H9 (cell line): ENCODE data around the gene RAB7B. TPM values are rescaled to one million over a fixed set of nuclear protein-coding genes. Genes with fewer than 3 reads are reported as not detected.

Experiments used
- DNase-seq: peaks from one replicate; pipeline ENCODE4 v3.0.0-alpha.2; 2017
- H2AFZ ChIP-seq: one replicate; pipeline ENCODE4 v1.6.1; 2013; ENCODE audit warnings: mild to moderate bottlenecking, low read length, control low read depth, moderate library complexity
- H2AK5ac ChIP-seq: 2 replicates; pipeline ENCODE4 v1.6.1; 2013; ENCODE audit warnings: low read length, control low read depth, mixed read lengths; ENCODE audit not compliant: insufficient read length
- H2BK120ac ChIP-seq: one replicate; pipeline ENCODE4 v1.6.1; 2013; ENCODE audit warnings: low read depth, mild to moderate bottlenecking, low read length, control low read depth, inconsistent platforms; ENCODE audit not compliant: poor library complexity, severe bottlenecking
- H2BK12ac ChIP-seq: 2 replicates; pipeline ENCODE4 v1.6.1; 2013; ENCODE audit warnings: low read length, control low read depth, mixed read lengths, low read depth; ENCODE audit not compliant: insufficient read length
- H2BK15ac ChIP-seq: 2 replicates; pipeline ENCODE4 v1.6.1; 2013; ENCODE audit warnings: low read depth, low read length, control low read depth
- H2BK20ac ChIP-seq: one replicate; pipeline ENCODE4 v1.6.1; 2013; ENCODE audit warnings: low read depth, mild to moderate bottlenecking, low read length, control low read depth, inconsistent platforms; ENCODE audit not compliant: poor library complexity, severe bottlenecking
- H2BK5ac ChIP-seq: 2 replicates; pipeline ENCODE4 v1.6.1; 2013; ENCODE audit warnings: low read length, control low read depth, mixed read lengths; ENCODE audit not compliant: insufficient read length
- H3K14ac ChIP-seq: 2 replicates; pipeline ENCODE4 v1.6.1; 2013; ENCODE audit warnings: low read length, control low read depth; ENCODE audit not compliant: insufficient read depth
- H3K18ac ChIP-seq: 2 replicates; pipeline ENCODE4 v1.6.1; 2013; ENCODE audit warnings: low read depth, mild to moderate bottlenecking, mixed read lengths, low read length, control low read depth; ENCODE audit not compliant: insufficient read length
- H3K23ac ChIP-seq: 2 replicates; pipeline ENCODE4 v1.6.1; 2013; ENCODE audit warnings: low read length, control low read depth, mixed read lengths, low read depth; ENCODE audit not compliant: insufficient read length
- H3K23me2 ChIP-seq: 2 replicates; pipeline ENCODE4 v1.6.1; 2013; ENCODE audit warnings: low read depth, mild to moderate bottlenecking, mixed read lengths, low read length, control low read depth; ENCODE audit not compliant: insufficient read length, poor library complexity, severe bottlenecking
- H3K27ac ChIP-seq: 2 replicates; pipeline ENCODE4 v1.5.1; 2013; ENCODE audit warnings: low read length, control low read depth, mixed read lengths, low read depth; ENCODE audit not compliant: insufficient read length
- H3K27me3 ChIP-seq: 2 replicates; pipeline ENCODE4 v1.6.1; 2013; ENCODE audit warnings: low read length, control low read depth, inconsistent platforms; ENCODE audit not compliant: insufficient read depth
- H3K4ac ChIP-seq: 2 replicates; pipeline ENCODE4 v1.6.1; 2013; ENCODE audit warnings: low read depth, mild to moderate bottlenecking, control low read depth, inconsistent platforms, low read length, moderate library complexity
- H3K4me1 ChIP-seq: 2 replicates; pipeline ENCODE4 v1.6.1; 2013; ENCODE audit warnings: low read length, control low read depth, inconsistent platforms; ENCODE audit not compliant: insufficient read depth
- H3K4me2 ChIP-seq: 2 replicates; pipeline ENCODE4 v1.6.1; 2013; ENCODE audit warnings: low read length, control low read depth, mixed read lengths; ENCODE audit not compliant: insufficient read length, insufficient read depth
- H3K56ac ChIP-seq: 2 replicates; pipeline ENCODE4 v1.6.1; 2013; ENCODE audit warnings: low read depth, mild to moderate bottlenecking, mixed read lengths, low read length, control low read depth; ENCODE audit not compliant: insufficient read length
- H3K79me1 ChIP-seq: 2 replicates; pipeline ENCODE4 v1.6.1; 2013; ENCODE audit warnings: low read depth, mild to moderate bottlenecking, moderate library complexity, low read length, control low read depth, inconsistent platforms; ENCODE audit not compliant: insufficient read depth, poor library complexity, severe bottlenecking
- H3K79me2 ChIP-seq: 2 replicates; pipeline ENCODE4 v1.6.1; 2013; ENCODE audit warnings: low read length, control low read depth, inconsistent platforms; ENCODE audit not compliant: insufficient read depth
- H3K9ac ChIP-seq: 2 replicates; pipeline ENCODE4 v1.6.1; 2013; ENCODE audit warnings: low read length, control low read depth, mixed read lengths; ENCODE audit not compliant: insufficient read length; ENCODE audit errors: extremely low read depth
- H3K9me3 ChIP-seq: one replicate; pipeline ENCODE4 v1.6.1; 2013; ENCODE audit warnings: low read depth, low read length, inconsistent platforms; ENCODE audit not compliant: control insufficient read depth
- H3T11ph ChIP-seq: one replicate; pipeline ENCODE4 v1.6.1; 2013; ENCODE audit warnings: mild to moderate bottlenecking, low read length, control low read depth, inconsistent platforms
- H4K20me1 ChIP-seq: one replicate; pipeline ENCODE4 v1.6.1; 2013; ENCODE audit not compliant: control insufficient read depth, insufficient read length, insufficient read depth
- H4K5ac ChIP-seq: 2 replicates; pipeline ENCODE4 v1.6.1; 2013; ENCODE audit warnings: low read depth, mild to moderate bottlenecking, mixed read lengths, low read length, control low read depth; ENCODE audit not compliant: insufficient read length
- H4K8ac ChIP-seq: replicated peaks from 2 replicates; pipeline ENCODE4 v1.6.1; 2013; ENCODE audit warnings: low read length, control low read depth, mixed read lengths, low read depth; ENCODE audit not compliant: insufficient read length
- H4K91ac ChIP-seq: 2 replicates; pipeline ENCODE4 v1.6.1; 2013; ENCODE audit warnings: low read depth, mild to moderate bottlenecking, moderate library complexity, mixed read lengths, low read length, control low read depth; ENCODE audit not compliant: insufficient read length
- H3K27ac Mint-ChIP-seq, 3 experiments: 2 replicates in 2 of 3; 3 replicates in 1 of 3; pipeline ENCODE4 v1.8.0; 2020 to 2021; ENCODE audit warnings: mixed read lengths in 3 of 3, mild to moderate bottlenecking in 1 of 3, moderate library complexity in 1 of 3
- H3K27me3 Mint-ChIP-seq: 2 replicates; pipeline ENCODE4 v1.8.0; 2021; ENCODE audit warnings: low read depth, mild to moderate bottlenecking, moderate library complexity, mixed read lengths
- H3K36me3 Mint-ChIP-seq, 3 experiments: 2 replicates in 2 of 3; 3 replicates in 1 of 3; pipeline ENCODE4 v1.8.0; 2020 to 2021; ENCODE audit warnings: low read depth in 3 of 3, mixed read lengths in 3 of 3; ENCODE audit not compliant: insufficient read depth in 1 of 3
- H3K4me1 Mint-ChIP-seq, 2 experiments: 2 replicates each; pipeline ENCODE4 v1.8.0; 2020; ENCODE audit warnings: mixed read lengths in 2 of 2
- H3K4me3 Mint-ChIP-seq, 2 experiments: 2 replicates in 1 of 2; 3 replicates in 1 of 2; pipeline ENCODE4 v1.8.0; 2020 to 2021; ENCODE audit warnings: mild to moderate bottlenecking in 2 of 2, mixed read lengths in 2 of 2, moderate library complexity in 1 of 2
- H3K9me3 Mint-ChIP-seq, 2 experiments: 2 replicates in 1 of 2; 3 replicates in 1 of 2; pipeline ENCODE4 v1.8.0; 2020; ENCODE audit warnings: mild to moderate bottlenecking in 2 of 2, mixed read lengths in 2 of 2, moderate library complexity in 1 of 2
- CTCF ChIP-seq: fragments of 200-600 bp; sonication (generic); conservative IDR thresholded peaks from 3 replicates; pipeline ENCODE4 v1.8.0; 2021; ENCODE audit warnings: antibody characterized with exemption, mild to moderate bottlenecking
- WGBS: extraction: QIAGEN DNeasy Blood & Tissue Kit; methylation state at CpG from one replicate; pipeline ENCODE4 v1.1.7; 2013; ENCODE audit warnings: missing lambda C conversion rate, low lambda C conversion rate, mixed read lengths; ENCODE audit not compliant: insufficient read length; ENCODE audit errors: extremely low coverage; 5-methylcytosine and 5-hydroxymethylcytosine counted together
- total RNA-seq: library from RNA; stranded (reverse); gene quantifications from 2 replicates; pipeline ENCODE4 v1.2.1, GENCODE V29; 2021

The RAB7B gene
- total RNA-seq, 1 experiment from 2014 or later: 0.68 TPM

- H4K20me1 ChIP-seq: no peaks in the 10 kb centered on the region
- H3K4ac ChIP-seq: no peak overlapping the region
- Mint-ChIP-seq H3K9me3 (no peaks in the 10 kb centered on the region; a peak in 3 of 5 replicates), H3K27ac (no peak overlapping the region), H3K4me1 (peaks cover 2 to 4% of the 10 kb centered on the region in 2 experiments; a peak in 2 of 4 replicates), H3K27me3 (no peaks in the 10 kb centered on the region; the same call in 1 of the 2 replicates), H3K4me3 (no peak overlapping the region), H3K36me3 (no peaks in the 10 kb centered on the region)
- no peaks in the 10 kb centered on the region for H3K27me3 ChIP-seq
- no peak overlapping the region for H4K91ac ChIP-seq
- no peaks in the 10 kb centered on the region for H3K79me1 ChIP-seq
- no peak overlapping the region for H3K27ac ChIP-seq
- no peak overlapping the region for H4K5ac ChIP-seq
- no peak overlapping the region for H2BK15ac ChIP-seq
- H3T11ph ChIP-seq: no peak overlapping the region
- no peak overlapping the region for H2AK5ac ChIP-seq
- no peak overlapping the region for H4K8ac ChIP-seq
- H3K56ac ChIP-seq: no peak overlapping the region
- TF ChIP-seq CTCF: no peak
- no peak overlapping the region for H2BK12ac ChIP-seq
- no peak overlapping the region for H2BK5ac ChIP-seq
- H2BK120ac ChIP-seq: no peak overlapping the region
- H3K23me2 ChIP-seq: no peaks in the 10 kb centered on the region
- no peak overlapping the region for H3K23ac ChIP-seq
- DNase-seq: no peak
- H3K18ac ChIP-seq: no peak overlapping the region
- WGBS: no CpG with 5 or more reads among the region's 4 CpGs
- H3K14ac ChIP-seq: no peak overlapping the region
- no peaks in the 10 kb centered on the region for H3K9me3 ChIP-seq
- H3K79me2 ChIP-seq: no peaks in the 10 kb centered on the region
- no peak overlapping the region for H2BK20ac ChIP-seq
- H3K4me1 ChIP-seq: no peaks in the 10 kb centered on the region
- H3K4me2 ChIP-seq: no peak overlapping the region
- no peak overlapping the region for H2AFZ ChIP-seq
- no peak overlapping the region for H3K9ac ChIP-seq
Measured at GRCh38 chr1:206029484-206029883, 26.3 kb upstream of the RAB7B start.
